Measurements from ENCODE around the gene KCNE5. TPM values are rescaled to one million over a fixed set of nuclear protein-coding genes. Genes with fewer than 3 reads are reported as not detected.

The KCNE5 gene
- total RNA-seq, 1 experiment from 2014 or later: 3.7 TPM

- Histone ChIP-seq H3K79me1 (ENCODE audit: insufficient read depth, low read depth, low read length, poor library complexity, severe bottlenecking) (no peaks in the 10 kb centered on the region), H3K56ac (ENCODE audit: insufficient read length, low read depth, low read length) (no peak overlapping the region), H3K9me3 (ENCODE audit: control insufficient read depth, low read depth, low read length) (no peaks in the 10 kb centered on the region), H3K4me2 (ENCODE audit: insufficient read depth, insufficient read length, low read length) (no peak overlapping the region), H3K23ac (ENCODE audit: insufficient read length, low read depth, low read length) (no peak overlapping the region), H3K27ac (ENCODE audit: insufficient read length, low read depth, low read length) (no peak overlapping the region), H4K91ac (ENCODE audit: insufficient read length, low read depth, low read length) (no peak overlapping the region), H4K5ac (ENCODE audit: insufficient read length, low read depth, low read length) (no peak overlapping the region), H3K27me3 (ENCODE audit: insufficient read depth, low read length) (no peaks in the 10 kb centered on the region; the same call in 1 of the 2 replicates), H2BK120ac (ENCODE audit: low read depth, low read length, poor library complexity, severe bottlenecking) (no peak overlapping the region), H2AK5ac (ENCODE audit: insufficient read length, low read length) (no peak overlapping the region), H3T11ph (ENCODE audit: low read length) (no peak overlapping the region), H2BK5ac (ENCODE audit: insufficient read length, low read length) (no peak overlapping the region), H3K4me1 (ENCODE audit: insufficient read depth, low read length) (no peaks in the 10 kb centered on the region), H4K8ac (replicated peaks; ENCODE audit: insufficient read length, low read depth, low read length) (no peak overlapping the region), H3K18ac (ENCODE audit: insufficient read length, low read depth, low read length) (no peak overlapping the region), H2BK20ac (ENCODE audit: low read depth, low read length, poor library complexity, severe bottlenecking) (no peak overlapping the region), H2AFZ (ENCODE audit: low read length) (no peak overlapping the region), H2BK12ac (ENCODE audit: insufficient read length, low read depth, low read length) (no peak overlapping the region), H3K14ac (ENCODE audit: insufficient read depth, low read length) (no peak overlapping the region), H4K20me1 (ENCODE audit: control insufficient read depth, insufficient read depth, insufficient read length) (no peaks in the 10 kb centered on the region), H3K79me2 (ENCODE audit: insufficient read depth, low read length) (no peaks in the 10 kb centered on the region), H2BK15ac (ENCODE audit: low read depth, low read length) (no peak overlapping the region), H3K4ac (ENCODE audit: low read depth, low read length) (no peak overlapping the region), H3K9ac (ENCODE audit: extremely low read depth, insufficient read length, low read length) (no peak overlapping the region), H3K23me2 (ENCODE audit: insufficient read length, low read depth, low read length, poor library complexity, severe bottlenecking) (peaks cover 3% of the 10 kb centered on the region)
- TF ChIP-seq CTCF (conservative IDR thresholded peaks at IDR 0.05): no peak
- H3K27me3 Mint-ChIP-seq (ENCODE audit: low read depth): peaks cover 30% of the 10 kb centered on the region
- H3K4me1 Mint-ChIP-seq: peaks cover 8% of the 10 kb centered on the region in 2 experiments
- no CpG with 5 or more reads among the region's 4 CpGs for WGBS (ENCODE audit: extremely low coverage, insufficient read length, low lambda C conversion rate)
- no peak overlapping the region for H3K27ac Mint-ChIP-seq
- H3K9me3 Mint-ChIP-seq: peaks cover under 1 to 5% of the 10 kb centered on the region in 2 experiments; a peak in 2 of 5 replicates
- no peak overlapping the region for H3K4me3 Mint-ChIP-seq
- H3K36me3 Mint-ChIP-seq (ENCODE audit: insufficient read depth in 1 of 3, low read depth in 3 of 3): peaks cover under 1 to 2% (median under 1%) of the 10 kb centered on the region in 3 experiments; a peak in 4 of 7 replicates
- no peak for DNase-seq
Observed at GRCh38 chrX:109622270-109622669, 2.7 kb downstream of the KCNE5 start.

Measured in H9 (cell line).